Measurements from ENCODE around the gene RNF123.

- TF ChIP-seq, protein P1, sequence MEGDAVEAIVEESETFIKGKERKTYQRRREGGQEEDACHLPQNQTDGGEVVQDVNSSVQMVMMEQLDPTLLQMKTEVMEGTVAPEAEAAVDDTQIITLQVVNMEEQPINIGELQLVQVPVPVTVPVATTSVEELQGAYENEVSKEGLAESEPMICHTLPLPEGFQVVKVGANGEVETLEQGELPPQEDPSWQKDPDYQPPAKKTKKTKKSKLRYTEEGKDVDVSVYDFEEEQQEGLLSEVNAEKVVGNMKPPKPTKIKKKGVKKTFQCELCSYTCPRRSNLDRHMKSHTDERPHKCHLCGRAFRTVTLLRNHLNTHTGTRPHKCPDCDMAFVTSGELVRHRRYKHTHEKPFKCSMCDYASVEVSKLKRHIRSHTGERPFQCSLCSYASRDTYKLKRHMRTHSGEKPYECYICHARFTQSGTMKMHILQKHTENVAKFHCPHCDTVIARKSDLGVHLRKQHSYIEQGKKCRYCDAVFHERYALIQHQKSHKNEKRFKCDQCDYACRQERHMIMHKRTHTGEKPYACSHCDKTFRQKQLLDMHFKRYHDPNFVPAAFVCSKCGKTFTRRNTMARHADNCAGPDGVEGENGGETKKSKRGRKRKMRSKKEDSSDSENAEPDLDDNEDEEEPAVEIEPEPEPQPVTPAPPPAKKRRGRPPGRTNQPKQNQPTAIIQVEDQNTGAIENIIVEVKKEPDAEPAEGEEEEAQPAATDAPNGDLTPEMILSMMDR (IDR thresholded peaks at IDR 0.05; ENCODE audit: low read length): no peak
- TF ChIP-seq EZH2 (IDR thresholded peaks at IDR 0.05; ENCODE audit: borderline replicate concordance, low read length): no peak
Observed at GRCh38 chr3:49740427-49740826, 51.1 kb downstream of the RNF123 start.

All from OCI-LY1 (cell line).